H1 (cell line): ENCODE data around the gene HNRNPK. TPM values are rescaled to one million over a fixed set of nuclear protein-coding genes. Genes with fewer than 3 reads are reported as not detected.

Experiments used
- BRCA1 ChIP-seq: IDR thresholded peaks from 2 replicates; pipeline ENCODE4 v1.6.1; 2012; ENCODE audit warnings: low read depth, low read length, improper control_type of control experiment
- polyA plus RNA-seq, 7 experiments: library from polyadenylated mRNA; depleted of rRNA in 3 of 7; stranded (reverse) in 5 of 7; unstranded in 2 of 7; fragments of >200 nt in 5 of 7; fragments of 200-250 nt in 2 of 7; gene quantifications; 1 replicate in 5 of 7; 2 replicates in 1 of 7; 4 replicates in 1 of 7; pipeline versions ENCODE4 v1.2.1 to v1.2.3, GENCODE V29; 2011 to 2013; ENCODE audit warnings: missing spikeins in 2 of 7, mixed read lengths in 2 of 7
- total RNA-seq: library from RNA; stranded (reverse); fragmentation: NEBNext Ultra II Directional; extraction: Animal tissue kit (Norgen Biotek cat#: 25700); gene quantifications from 2 replicates; pipeline ENCODE4 v1.2.1, GENCODE V29; 2021

Gene HNRNPK
- total and polyA plus RNA-seq, 2 of the 8 experiments (the other 6 are each of a cell fraction or from before 2014, with no cell fraction given): 414 to 887 TPM

DNA sequence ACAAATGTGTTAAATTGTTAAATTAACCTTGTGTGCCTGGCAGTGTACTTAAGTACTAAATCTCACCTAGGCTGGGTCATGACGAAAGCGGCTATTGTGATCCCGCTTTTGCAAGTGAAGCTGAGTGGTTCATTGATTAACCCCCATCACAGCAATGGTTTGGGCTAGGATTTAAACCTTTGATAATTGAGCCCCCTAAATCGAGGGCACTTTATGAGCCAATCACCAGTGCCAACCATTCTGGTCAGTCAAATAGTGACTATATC is 22.8 kb downstream of the HNRNPK start (continued):
- no peak for TF ChIP-seq BRCA1
